Colon (tissue), 2 donors: ENCODE measurements around the gene DAP3.
"Not testable (repeated sequence)": the region's sequence is repeated elsewhere in the genome, so short reads cannot be mapped to it uniquely, and the experiment has no call there.

Experiments
- FAIRE-seq: peaks from 2 replicates; lab custom pipeline; 2012; peaks lifted over from hg19 to GRCh38; lab: Jason Lieb, UNC
- donor health status: control.
- donor health status: control.

The DAP3 gene

GRCh38 chr1:155689081-155689607, at the start of gene DAP3:
DAP3 (plus strand) TSS chr1:155689091; CDS start chr1:155709780, 20,689 bp downstream.
- not testable (repeated sequence) for FAIRE-seq

- FAIRE-seq = no peak
Observed at GRCh38 chr1:155640367-155640766, 48.5 kb upstream of the DAP3 start.

DNA sequence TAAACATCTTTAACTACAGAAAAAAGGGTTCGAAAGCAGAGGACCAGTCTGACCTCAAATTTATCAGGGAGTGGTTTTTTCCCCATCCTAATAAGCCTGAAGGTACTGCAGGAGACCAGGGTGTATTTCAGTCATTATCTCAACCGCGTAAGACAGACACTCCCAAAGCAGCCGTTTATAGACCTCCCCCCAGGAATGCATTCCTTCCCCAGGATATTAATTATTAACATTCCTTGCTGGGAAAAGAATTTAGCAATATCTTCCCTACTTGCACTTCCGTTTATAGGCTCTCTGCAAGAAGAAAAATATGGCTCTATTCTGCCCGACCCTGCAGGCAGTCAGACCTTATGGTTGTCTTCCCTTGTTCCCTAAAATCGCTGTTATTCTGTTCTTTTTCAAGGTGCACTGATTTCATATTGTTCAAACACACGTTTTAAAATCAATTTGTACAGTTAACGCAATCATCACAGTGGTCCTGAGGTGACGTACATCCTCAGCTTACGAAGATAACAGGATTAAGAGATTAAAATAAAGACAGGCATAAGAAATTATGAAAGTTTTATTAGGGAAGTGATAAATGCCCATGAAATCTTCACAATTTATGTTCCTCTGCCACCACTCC, 46.2 kb upstream of the DAP3 start:
- FAIRE-seq = not testable (repeated sequence)

DNA sequence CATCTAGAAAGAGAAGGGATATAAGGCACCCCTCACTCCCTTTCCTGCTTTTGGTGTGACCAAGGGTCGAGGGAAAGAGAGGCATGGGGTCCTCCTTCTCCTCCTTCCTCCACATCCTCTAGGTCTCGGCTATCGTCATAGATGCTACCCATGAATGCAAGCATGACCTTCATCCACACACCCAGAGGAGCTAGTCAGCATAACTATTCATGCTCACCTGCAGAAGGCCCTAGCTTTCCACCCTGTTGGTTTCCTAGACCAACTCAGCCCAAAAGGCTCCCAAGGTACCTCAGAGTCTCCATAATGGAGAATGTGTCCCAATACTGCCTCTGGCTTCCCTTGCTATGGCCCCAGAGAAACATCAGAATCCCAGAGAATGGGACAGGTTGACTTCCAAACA, 45.7 kb upstream of the DAP3 start:
- FAIRE-seq = no peak

DNA sequence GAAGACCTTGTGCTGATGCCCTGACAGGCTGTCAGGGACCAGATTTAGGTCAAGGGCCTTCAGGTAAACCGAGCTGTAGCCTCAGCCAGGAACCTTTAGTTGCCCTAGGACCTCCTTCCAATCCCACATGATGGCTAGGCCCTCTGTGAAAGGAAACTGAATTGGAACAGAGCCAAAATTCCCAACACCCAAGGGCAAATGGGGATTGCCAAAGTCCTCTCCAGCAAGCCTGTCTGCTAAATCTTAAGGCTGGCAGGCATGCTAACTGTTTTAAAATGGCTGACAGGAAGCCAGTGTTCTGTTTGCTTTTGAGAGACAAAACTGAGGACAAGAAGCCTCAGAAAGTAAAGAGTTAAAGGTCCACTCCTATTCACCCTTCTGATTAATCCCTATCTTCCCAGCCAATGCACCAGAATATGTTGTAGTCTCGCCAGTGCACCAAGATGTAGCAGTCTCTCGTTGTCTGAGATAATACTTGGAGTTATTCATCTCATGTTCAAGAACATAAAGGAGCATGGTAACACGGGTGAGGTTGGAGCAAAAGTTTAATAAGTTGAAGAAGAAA, 43.8 kb upstream of the DAP3 start:
- FAIRE-seq = no peak

- no peak for FAIRE-seq
Observed at GRCh38 chr1:155645648-155646047, 43.2 kb upstream of the DAP3 start.

DNA sequence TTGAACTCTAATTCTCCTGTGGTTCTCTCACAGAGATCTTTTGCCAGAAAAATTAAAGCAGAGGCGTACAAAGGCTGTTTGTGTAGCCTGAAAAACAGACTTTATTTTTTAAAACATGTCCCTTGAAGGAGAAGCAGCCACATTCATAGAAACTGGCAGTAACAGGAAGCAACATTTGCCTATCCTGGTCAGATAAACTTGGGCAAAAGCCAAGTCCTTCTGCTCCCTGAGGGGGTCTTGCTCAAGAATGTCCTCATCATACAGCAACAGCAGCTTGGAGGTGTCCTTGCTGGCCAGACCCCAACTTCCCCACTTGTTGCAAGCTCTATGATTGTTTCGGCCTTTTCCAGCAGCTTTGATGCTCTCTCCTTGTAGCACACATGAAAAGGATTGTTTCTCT, 42.6 kb upstream of the DAP3 start:
- no peak for FAIRE-seq

- no peak for FAIRE-seq
Observed at GRCh38 chr1:155648207-155649147, 40.4 kb upstream of the DAP3 start.

GRCh38 chr1:155649676-155650075, 39.2 kb upstream of the DAP3 start:
- no peak for FAIRE-seq

DNA sequence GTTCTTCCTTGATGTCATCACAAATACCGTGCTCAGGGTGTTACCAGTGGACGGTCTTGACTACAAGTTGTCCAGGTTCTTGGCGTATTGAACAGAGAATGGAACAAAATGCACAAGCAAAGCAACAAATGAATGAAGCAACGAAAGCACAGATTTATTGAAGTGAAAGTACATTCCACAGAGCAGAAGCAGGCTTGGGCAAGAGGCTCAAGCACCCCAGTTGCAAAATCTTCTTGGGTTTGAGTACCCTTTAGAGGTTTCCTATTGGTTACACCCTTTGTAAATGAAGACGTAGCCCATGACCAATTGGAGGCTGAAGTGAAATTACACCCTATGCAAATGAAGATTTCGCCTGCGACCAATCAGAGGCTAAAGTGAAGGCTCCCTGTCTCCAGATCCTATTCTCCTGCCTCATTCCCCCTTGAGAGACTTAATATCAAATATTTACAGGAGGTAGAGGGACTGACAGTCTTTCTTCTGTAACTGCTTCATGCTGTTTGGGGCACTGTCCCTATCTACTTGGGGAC, 38.6 kb upstream of the DAP3 start:
- FAIRE-seq = no peak

GRCh38 chr1:155651861-155652661, 36.8 kb upstream of the DAP3 start:
- no peak for FAIRE-seq

DNA sequence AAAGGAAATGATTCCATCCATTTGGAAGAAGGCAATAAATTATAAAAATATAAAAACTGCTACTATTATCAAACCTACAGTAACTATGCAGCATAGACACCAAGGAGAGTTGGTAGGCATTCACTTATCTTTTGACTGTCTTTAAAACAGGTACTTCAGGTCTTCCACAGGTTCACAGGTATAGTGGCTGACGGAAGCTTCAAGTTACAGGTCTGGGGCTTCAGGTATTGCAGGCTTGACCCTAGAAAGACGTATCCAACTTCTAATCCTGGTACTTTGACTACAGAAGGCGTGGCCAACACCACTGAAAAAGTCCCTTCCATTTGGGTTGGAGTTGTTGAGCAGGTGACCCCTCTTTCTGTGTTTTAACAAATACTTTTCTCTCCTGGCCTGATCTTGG, 35.9 kb upstream of the DAP3 start:
- FAIRE-seq = no peak

DNA sequence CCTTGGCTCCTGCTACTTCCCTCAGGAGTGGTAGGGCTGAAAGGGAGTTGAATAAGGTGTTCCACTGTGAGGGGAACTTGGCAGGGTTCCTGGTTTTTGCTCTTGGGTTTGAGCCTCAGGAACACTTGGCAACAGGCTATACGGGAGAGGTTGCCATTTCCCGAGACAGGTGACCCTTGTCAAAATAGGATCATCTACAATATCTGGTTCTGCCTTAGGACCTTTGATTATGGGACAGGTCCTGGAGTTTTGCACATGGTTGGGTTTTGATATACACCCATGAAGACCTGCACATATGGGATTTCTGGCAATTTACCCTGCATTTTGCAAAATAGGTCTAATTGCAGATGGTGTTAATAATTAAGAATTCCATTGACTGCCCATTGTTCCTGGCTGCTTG, 31.4 kb upstream of the DAP3 start:
- no peak for FAIRE-seq

DNA sequence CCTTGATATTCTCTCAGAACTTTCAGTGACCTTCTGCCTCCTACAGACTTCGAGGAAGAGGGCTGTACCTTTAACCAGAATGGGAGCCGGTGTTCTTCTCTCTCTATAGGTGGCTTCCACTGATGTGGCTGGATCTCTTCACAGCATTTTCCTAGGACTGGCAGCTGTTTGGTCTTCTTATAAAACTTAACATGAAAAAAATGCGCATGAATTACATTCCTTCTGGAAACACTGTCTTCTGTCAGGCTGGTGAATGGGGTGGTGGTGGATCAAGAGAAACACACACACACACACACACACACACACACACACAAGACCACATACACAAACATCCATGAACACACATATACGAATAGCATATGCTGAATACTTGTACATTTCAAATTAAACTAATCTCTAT, 27.7 kb upstream of the DAP3 start:
- not testable (repeated sequence) for FAIRE-seq

- no peak for FAIRE-seq
Observed at GRCh38 chr1:155669233-155670162, 19.4 kb upstream of the DAP3 start.

GRCh38 chr1:155671750-155672149, 17.1 kb upstream of the DAP3 start:
- FAIRE-seq = no peak

- no peak for FAIRE-seq
Observed at GRCh38 chr1:155673003-155673402, 15.9 kb upstream of the DAP3 start.

GRCh38 chr1:155678027-155678426, 10.9 kb upstream of the DAP3 start:
- no peak for FAIRE-seq

GRCh38 chr1:155678992-155679391, 9.9 kb upstream of the DAP3 start:
- not testable (repeated sequence) for FAIRE-seq

GRCh38 chr1:155680531-155680930, 8.4 kb upstream of the DAP3 start:
- FAIRE-seq = no peak

GRCh38 chr1:155681776-155682175, 7.1 kb upstream of the DAP3 start:
- no peak for FAIRE-seq
